ENCODE measurements around the gene NR2E1.

DNA sequence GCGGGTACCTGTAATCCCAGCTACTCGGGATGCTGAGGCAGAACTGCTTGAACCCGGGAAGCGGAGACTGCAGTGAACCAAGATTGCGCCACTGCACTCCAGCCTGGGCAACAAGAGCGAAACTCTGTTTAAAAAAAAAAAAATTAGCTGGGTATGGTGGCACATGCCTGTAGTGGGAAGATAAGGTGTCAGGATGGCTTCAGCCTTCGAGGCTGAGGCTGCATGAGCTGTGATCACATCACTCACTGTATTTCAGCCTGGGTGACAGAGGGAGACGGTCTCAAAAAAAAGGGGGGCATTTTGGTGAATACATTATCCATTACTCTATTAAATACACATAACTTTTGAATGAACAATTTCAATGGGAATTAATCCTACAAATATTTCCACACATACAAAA is 62.6 kb downstream of the NR2E1 start:
- TF ChIP-seq, protein P1, sequence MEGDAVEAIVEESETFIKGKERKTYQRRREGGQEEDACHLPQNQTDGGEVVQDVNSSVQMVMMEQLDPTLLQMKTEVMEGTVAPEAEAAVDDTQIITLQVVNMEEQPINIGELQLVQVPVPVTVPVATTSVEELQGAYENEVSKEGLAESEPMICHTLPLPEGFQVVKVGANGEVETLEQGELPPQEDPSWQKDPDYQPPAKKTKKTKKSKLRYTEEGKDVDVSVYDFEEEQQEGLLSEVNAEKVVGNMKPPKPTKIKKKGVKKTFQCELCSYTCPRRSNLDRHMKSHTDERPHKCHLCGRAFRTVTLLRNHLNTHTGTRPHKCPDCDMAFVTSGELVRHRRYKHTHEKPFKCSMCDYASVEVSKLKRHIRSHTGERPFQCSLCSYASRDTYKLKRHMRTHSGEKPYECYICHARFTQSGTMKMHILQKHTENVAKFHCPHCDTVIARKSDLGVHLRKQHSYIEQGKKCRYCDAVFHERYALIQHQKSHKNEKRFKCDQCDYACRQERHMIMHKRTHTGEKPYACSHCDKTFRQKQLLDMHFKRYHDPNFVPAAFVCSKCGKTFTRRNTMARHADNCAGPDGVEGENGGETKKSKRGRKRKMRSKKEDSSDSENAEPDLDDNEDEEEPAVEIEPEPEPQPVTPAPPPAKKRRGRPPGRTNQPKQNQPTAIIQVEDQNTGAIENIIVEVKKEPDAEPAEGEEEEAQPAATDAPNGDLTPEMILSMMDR (optimal IDR thresholded peaks at IDR 0.05 in 1 of 3, IDR thresholded peaks at IDR 0.05 in 1 of 3, conservative IDR thresholded peaks at IDR 0.05 in 1 of 3; ENCODE audit: extremely low read depth in 1 of 3, insufficient read depth in 2 of 3, low read length in 3 of 3) = no peak
- TF ChIP-seq EZH2 (IDR thresholded peaks at IDR 0.05; ENCODE audit: low read length) = no peak

All from keratinocyte (primary cell).